H9 (cell line): ENCODE results near the gene VTN. TPM values are rescaled to one million over a fixed set of nuclear protein-coding genes. Genes with fewer than 3 reads are reported as not detected.

Source experiments
- DNase-seq: peaks from one replicate; pipeline ENCODE4 v3.0.0-alpha.2; 2017
- H2AFZ ChIP-seq: one replicate; pipeline ENCODE4 v1.6.1; 2013; ENCODE audit warnings: mild to moderate bottlenecking, low read length, control low read depth, moderate library complexity
- H2AK5ac ChIP-seq: 2 replicates; pipeline ENCODE4 v1.6.1; 2013; ENCODE audit warnings: low read length, control low read depth, mixed read lengths; ENCODE audit not compliant: insufficient read length
- H2BK120ac ChIP-seq: one replicate; pipeline ENCODE4 v1.6.1; 2013; ENCODE audit warnings: low read depth, mild to moderate bottlenecking, low read length, control low read depth, inconsistent platforms; ENCODE audit not compliant: poor library complexity, severe bottlenecking
- H2BK12ac ChIP-seq: 2 replicates; pipeline ENCODE4 v1.6.1; 2013; ENCODE audit warnings: low read length, control low read depth, mixed read lengths, low read depth; ENCODE audit not compliant: insufficient read length
- H2BK15ac ChIP-seq: 2 replicates; pipeline ENCODE4 v1.6.1; 2013; ENCODE audit warnings: low read depth, low read length, control low read depth
- H2BK20ac ChIP-seq: one replicate; pipeline ENCODE4 v1.6.1; 2013; ENCODE audit warnings: low read depth, mild to moderate bottlenecking, low read length, control low read depth, inconsistent platforms; ENCODE audit not compliant: poor library complexity, severe bottlenecking
- H2BK5ac ChIP-seq: 2 replicates; pipeline ENCODE4 v1.6.1; 2013; ENCODE audit warnings: low read length, control low read depth, mixed read lengths; ENCODE audit not compliant: insufficient read length
- H3K14ac ChIP-seq: 2 replicates; pipeline ENCODE4 v1.6.1; 2013; ENCODE audit warnings: low read length, control low read depth; ENCODE audit not compliant: insufficient read depth
- H3K18ac ChIP-seq: 2 replicates; pipeline ENCODE4 v1.6.1; 2013; ENCODE audit warnings: low read depth, mild to moderate bottlenecking, mixed read lengths, low read length, control low read depth; ENCODE audit not compliant: insufficient read length
- H3K23ac ChIP-seq: 2 replicates; pipeline ENCODE4 v1.6.1; 2013; ENCODE audit warnings: low read length, control low read depth, mixed read lengths, low read depth; ENCODE audit not compliant: insufficient read length
- H3K23me2 ChIP-seq: 2 replicates; pipeline ENCODE4 v1.6.1; 2013; ENCODE audit warnings: low read depth, mild to moderate bottlenecking, mixed read lengths, low read length, control low read depth; ENCODE audit not compliant: insufficient read length, poor library complexity, severe bottlenecking
- H3K27ac ChIP-seq: 2 replicates; pipeline ENCODE4 v1.5.1; 2013; ENCODE audit warnings: low read length, control low read depth, mixed read lengths, low read depth; ENCODE audit not compliant: insufficient read length
- H3K27me3 ChIP-seq: 2 replicates; pipeline ENCODE4 v1.6.1; 2013; ENCODE audit warnings: low read length, control low read depth, inconsistent platforms; ENCODE audit not compliant: insufficient read depth
- H3K4ac ChIP-seq: 2 replicates; pipeline ENCODE4 v1.6.1; 2013; ENCODE audit warnings: low read depth, mild to moderate bottlenecking, control low read depth, inconsistent platforms, low read length, moderate library complexity
- H3K4me1 ChIP-seq: 2 replicates; pipeline ENCODE4 v1.6.1; 2013; ENCODE audit warnings: low read length, control low read depth, inconsistent platforms; ENCODE audit not compliant: insufficient read depth
- H3K4me2 ChIP-seq: 2 replicates; pipeline ENCODE4 v1.6.1; 2013; ENCODE audit warnings: low read length, control low read depth, mixed read lengths; ENCODE audit not compliant: insufficient read length, insufficient read depth
- H3K56ac ChIP-seq: 2 replicates; pipeline ENCODE4 v1.6.1; 2013; ENCODE audit warnings: low read depth, mild to moderate bottlenecking, mixed read lengths, low read length, control low read depth; ENCODE audit not compliant: insufficient read length
- H3K79me1 ChIP-seq: 2 replicates; pipeline ENCODE4 v1.6.1; 2013; ENCODE audit warnings: low read depth, mild to moderate bottlenecking, moderate library complexity, low read length, control low read depth, inconsistent platforms; ENCODE audit not compliant: insufficient read depth, poor library complexity, severe bottlenecking
- H3K79me2 ChIP-seq: 2 replicates; pipeline ENCODE4 v1.6.1; 2013; ENCODE audit warnings: low read length, control low read depth, inconsistent platforms; ENCODE audit not compliant: insufficient read depth
- H3K9ac ChIP-seq: 2 replicates; pipeline ENCODE4 v1.6.1; 2013; ENCODE audit warnings: low read length, control low read depth, mixed read lengths; ENCODE audit not compliant: insufficient read length; ENCODE audit errors: extremely low read depth
- H3K9me3 ChIP-seq: one replicate; pipeline ENCODE4 v1.6.1; 2013; ENCODE audit warnings: low read depth, low read length, inconsistent platforms; ENCODE audit not compliant: control insufficient read depth
- H3T11ph ChIP-seq: one replicate; pipeline ENCODE4 v1.6.1; 2013; ENCODE audit warnings: mild to moderate bottlenecking, low read length, control low read depth, inconsistent platforms
- H4K20me1 ChIP-seq: one replicate; pipeline ENCODE4 v1.6.1; 2013; ENCODE audit not compliant: control insufficient read depth, insufficient read length, insufficient read depth
- H4K5ac ChIP-seq: 2 replicates; pipeline ENCODE4 v1.6.1; 2013; ENCODE audit warnings: low read depth, mild to moderate bottlenecking, mixed read lengths, low read length, control low read depth; ENCODE audit not compliant: insufficient read length
- H4K8ac ChIP-seq: replicated peaks from 2 replicates; pipeline ENCODE4 v1.6.1; 2013; ENCODE audit warnings: low read length, control low read depth, mixed read lengths, low read depth; ENCODE audit not compliant: insufficient read length
- H4K91ac ChIP-seq: 2 replicates; pipeline ENCODE4 v1.6.1; 2013; ENCODE audit warnings: low read depth, mild to moderate bottlenecking, moderate library complexity, mixed read lengths, low read length, control low read depth; ENCODE audit not compliant: insufficient read length
- H3K27ac Mint-ChIP-seq, 3 experiments: 2 replicates in 2 of 3; 3 replicates in 1 of 3; pipeline ENCODE4 v1.8.0; 2020 to 2021; ENCODE audit warnings: mixed read lengths in 3 of 3, mild to moderate bottlenecking in 1 of 3, moderate library complexity in 1 of 3
- H3K27me3 Mint-ChIP-seq: 2 replicates; pipeline ENCODE4 v1.8.0; 2021; ENCODE audit warnings: low read depth, mild to moderate bottlenecking, moderate library complexity, mixed read lengths
- H3K36me3 Mint-ChIP-seq, 3 experiments: 2 replicates in 2 of 3; 3 replicates in 1 of 3; pipeline ENCODE4 v1.8.0; 2020 to 2021; ENCODE audit warnings: low read depth in 3 of 3, mixed read lengths in 3 of 3; ENCODE audit not compliant: insufficient read depth in 1 of 3
- H3K4me1 Mint-ChIP-seq, 2 experiments: 2 replicates each; pipeline ENCODE4 v1.8.0; 2020; ENCODE audit warnings: mixed read lengths in 2 of 2
- H3K4me3 Mint-ChIP-seq, 2 experiments: 2 replicates in 1 of 2; 3 replicates in 1 of 2; pipeline ENCODE4 v1.8.0; 2020 to 2021; ENCODE audit warnings: mild to moderate bottlenecking in 2 of 2, mixed read lengths in 2 of 2, moderate library complexity in 1 of 2
- H3K9me3 Mint-ChIP-seq, 2 experiments: 2 replicates in 1 of 2; 3 replicates in 1 of 2; pipeline ENCODE4 v1.8.0; 2020; ENCODE audit warnings: mild to moderate bottlenecking in 2 of 2, mixed read lengths in 2 of 2, moderate library complexity in 1 of 2
- WGBS: extraction: QIAGEN DNeasy Blood & Tissue Kit; methylation state at CpG from one replicate; pipeline ENCODE4 v1.1.7; 2013; ENCODE audit warnings: missing lambda C conversion rate, low lambda C conversion rate, mixed read lengths; ENCODE audit not compliant: insufficient read length; ENCODE audit errors: extremely low coverage; 5-methylcytosine and 5-hydroxymethylcytosine counted together
- total RNA-seq: library from RNA; stranded (reverse); gene quantifications from 2 replicates; pipeline ENCODE4 v1.2.1, GENCODE V29; 2021
- TF ChIP-seq, protein P1 (sequence below): fragments of 200-600 bp; sonication (generic); conservative IDR thresholded peaks from 3 replicates; pipeline ENCODE4 v1.8.0; 2021; ENCODE audit warnings: antibody characterized with exemption, mild to moderate bottlenecking

Gene VTN
- total RNA-seq, 1 experiment from 2014 or later = not detected

DNA sequence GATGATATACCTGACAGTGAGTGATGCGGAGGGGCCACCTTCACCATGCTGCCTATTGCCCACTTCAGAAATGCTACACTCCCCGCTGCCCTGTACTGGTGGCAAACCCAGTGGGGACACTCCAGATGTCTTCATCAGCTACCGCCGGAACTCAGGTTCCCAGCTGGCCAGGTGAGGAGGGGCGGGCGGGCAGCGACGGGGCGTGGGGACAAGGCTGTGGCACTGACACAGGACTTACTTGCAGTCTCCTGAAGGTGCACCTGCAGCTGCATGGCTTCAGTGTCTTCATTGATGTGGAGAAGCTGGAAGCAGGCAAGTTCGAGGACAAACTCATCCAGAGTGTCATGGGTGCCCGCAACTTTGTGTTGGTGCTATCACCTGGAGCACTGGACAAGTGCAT lies 18.0 kb upstream of the VTN start:
- no peak overlapping the region for H3T11ph ChIP-seq
- H3K23me2 ChIP-seq = peaks cover 12% of the 10 kb centered on the region
- H3K9ac ChIP-seq = no peak overlapping the region
- H4K20me1 ChIP-seq = no peaks in the 10 kb centered on the region
- H3K23ac ChIP-seq = no peak overlapping the region
- no peak overlapping the region for H4K5ac ChIP-seq
- H3K9me3 ChIP-seq = no peaks in the 10 kb centered on the region
- Mint-ChIP-seq H3K27me3 (peaks cover 52% of the 10 kb centered on the region), H3K9me3 (no peaks in the 10 kb centered on the region), H3K4me1 (peaks cover 5 to 8% of the 10 kb centered on the region in 2 experiments; a peak in 3 of 4 replicates), H3K27ac (no peak overlapping the region), H3K36me3 (peaks cover 0 to 2% (median 0%) of the 10 kb centered on the region in 3 experiments; a peak in 2 of 7 replicates), H3K4me3 (no peak overlapping the region)
- H3K14ac ChIP-seq = no peak overlapping the region
- H2BK12ac ChIP-seq = no peak overlapping the region
- no peak overlapping the region for H3K27ac ChIP-seq
- H4K8ac ChIP-seq = no peak overlapping the region
- H3K4me2 ChIP-seq = no peak overlapping the region
- H3K4ac ChIP-seq = no peak overlapping the region
- no peaks in the 10 kb centered on the region for H3K79me1 ChIP-seq
- H3K18ac ChIP-seq = no peak overlapping the region
- peaks cover 13% of the 10 kb centered on the region; the same call in 1 of the 2 replicates for H3K27me3 ChIP-seq
- no peaks in the 10 kb centered on the region for H3K4me1 ChIP-seq
- no peak overlapping the region for H2BK15ac ChIP-seq
- no peak overlapping the region for H2AK5ac ChIP-seq
- DNase-seq = no peak
- H4K91ac ChIP-seq = no peak overlapping the region
- no peak overlapping the region for H3K56ac ChIP-seq
- H2BK120ac ChIP-seq = no peak overlapping the region
- H2BK20ac ChIP-seq = no peak overlapping the region
- TF ChIP-seq, protein P1, sequence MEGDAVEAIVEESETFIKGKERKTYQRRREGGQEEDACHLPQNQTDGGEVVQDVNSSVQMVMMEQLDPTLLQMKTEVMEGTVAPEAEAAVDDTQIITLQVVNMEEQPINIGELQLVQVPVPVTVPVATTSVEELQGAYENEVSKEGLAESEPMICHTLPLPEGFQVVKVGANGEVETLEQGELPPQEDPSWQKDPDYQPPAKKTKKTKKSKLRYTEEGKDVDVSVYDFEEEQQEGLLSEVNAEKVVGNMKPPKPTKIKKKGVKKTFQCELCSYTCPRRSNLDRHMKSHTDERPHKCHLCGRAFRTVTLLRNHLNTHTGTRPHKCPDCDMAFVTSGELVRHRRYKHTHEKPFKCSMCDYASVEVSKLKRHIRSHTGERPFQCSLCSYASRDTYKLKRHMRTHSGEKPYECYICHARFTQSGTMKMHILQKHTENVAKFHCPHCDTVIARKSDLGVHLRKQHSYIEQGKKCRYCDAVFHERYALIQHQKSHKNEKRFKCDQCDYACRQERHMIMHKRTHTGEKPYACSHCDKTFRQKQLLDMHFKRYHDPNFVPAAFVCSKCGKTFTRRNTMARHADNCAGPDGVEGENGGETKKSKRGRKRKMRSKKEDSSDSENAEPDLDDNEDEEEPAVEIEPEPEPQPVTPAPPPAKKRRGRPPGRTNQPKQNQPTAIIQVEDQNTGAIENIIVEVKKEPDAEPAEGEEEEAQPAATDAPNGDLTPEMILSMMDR = no peak
- no CpG with 5 or more reads among the region's 11 CpGs for WGBS
- no peak overlapping the region for H2BK5ac ChIP-seq
- no peak overlapping the region for H2AFZ ChIP-seq
- no peaks in the 10 kb centered on the region for H3K79me2 ChIP-seq
